GM12874 (cell line): ENCODE results near the gene PDZD2.

Experiments used
- CTCF ChIP-seq: IDR thresholded peaks from 2 replicates; pipeline ENCODE4 v1.5.1; 2011; ENCODE audit warnings: low read depth, mild to moderate bottlenecking, control low read depth, low read length, moderate library complexity; ENCODE audit not compliant: insufficient read depth

The PDZD2 gene

DNA sequence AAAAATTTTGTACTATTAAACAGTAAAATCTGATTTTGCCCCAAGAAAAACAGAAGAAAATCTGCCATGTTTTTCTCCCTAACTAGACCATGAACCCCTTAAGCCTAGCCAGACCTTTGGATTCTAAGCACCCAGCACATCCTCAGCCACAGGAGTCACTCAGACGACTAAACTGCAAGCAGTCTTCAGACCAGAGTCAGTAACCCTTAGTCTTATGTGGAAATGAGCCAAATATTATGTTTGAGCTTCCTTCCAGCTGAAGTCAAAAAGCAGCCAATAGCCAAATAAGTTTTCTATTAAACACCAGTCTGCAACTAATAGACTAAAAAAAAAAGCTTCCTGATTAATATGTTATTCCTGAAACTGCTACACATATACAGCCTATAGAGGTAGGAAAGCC is 487.8 kb downstream of the PDZD2 start:
- TF ChIP-seq CTCF: no peak

DNA sequence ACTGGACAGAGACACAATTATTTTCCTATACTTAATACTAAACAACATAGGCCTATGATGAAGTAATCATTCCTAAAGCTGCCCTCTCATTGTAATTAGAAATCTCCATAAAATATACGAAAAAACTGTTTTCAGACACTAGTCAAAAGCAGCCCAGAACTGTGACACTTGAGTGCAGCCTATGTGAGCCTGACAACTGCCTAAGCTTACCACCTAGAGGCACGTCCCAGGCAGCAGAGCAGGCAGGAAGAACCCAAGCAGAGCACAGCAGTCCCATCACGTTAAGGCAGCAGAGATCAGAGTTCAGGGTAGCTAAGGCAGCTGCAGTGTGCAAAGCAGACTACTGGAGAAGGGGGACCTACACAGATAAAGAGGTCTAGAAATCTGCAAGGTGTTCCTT is 488.8 kb downstream of the PDZD2 start:
- TF ChIP-seq CTCF: no peak

- no peak for TF ChIP-seq CTCF
Observed at GRCh38 chr5:32129074-32129598, 490.2 kb downstream of the PDZD2 start.

- TF ChIP-seq CTCF: no peak
Observed at GRCh38 chr5:32130865-32131264, 491.9 kb downstream of the PDZD2 start.

GRCh38 chr5:32131604-32132003 is 492.7 kb downstream of the PDZD2 start:
- TF ChIP-seq CTCF: no peak

DNA sequence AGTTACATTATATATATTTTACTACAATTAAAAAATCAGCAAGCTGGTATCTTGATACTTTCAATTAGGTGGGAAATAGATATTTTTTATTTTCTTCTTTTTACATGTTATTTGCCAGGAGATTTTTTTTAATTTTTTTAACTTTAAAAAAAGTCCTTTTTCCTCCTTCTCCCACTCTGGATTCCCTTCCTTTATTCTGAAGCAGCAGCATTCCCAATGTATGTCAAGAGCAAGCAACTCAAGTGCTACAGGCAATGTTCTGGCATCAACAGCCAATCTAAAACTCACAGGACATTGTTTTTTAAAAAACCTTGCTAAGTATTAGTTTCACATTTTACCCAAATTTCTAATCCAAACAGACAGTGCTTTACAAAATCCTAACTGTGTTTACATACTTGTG is 493.8 kb downstream of the PDZD2 start:
- no peak for TF ChIP-seq CTCF

DNA sequence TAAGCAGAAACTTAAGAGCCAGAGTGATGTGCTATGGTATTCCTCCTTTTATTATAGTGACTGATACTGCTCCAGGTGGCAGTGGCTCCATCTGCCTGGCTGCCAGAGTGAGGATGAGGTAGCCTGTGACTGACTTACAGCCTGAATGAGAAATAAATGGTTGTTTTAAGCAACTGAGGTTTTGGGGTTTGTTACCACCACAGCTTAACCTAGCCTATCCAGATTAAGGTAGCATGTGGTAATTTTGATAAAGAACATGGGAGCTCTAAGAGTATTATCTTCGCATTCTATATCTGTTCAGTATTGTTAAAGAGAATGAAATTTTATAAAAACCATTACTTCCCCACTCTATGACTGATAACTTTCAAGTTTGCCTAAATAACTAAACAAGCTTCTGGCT is 496.2 kb downstream of the PDZD2 start:
- no peak for TF ChIP-seq CTCF

GRCh38 chr5:32136342-32136741 is 497.4 kb downstream of the PDZD2 start:
- no peak for TF ChIP-seq CTCF
